ENCODE measurements around the gene ZNF827.

The ZNF827 gene

GRCh38 chr4:145755802-145756201 is 182.8 kb downstream of the ZNF827 start:
- CTCF ChIA-PET, result no interaction called here

GRCh38 chr4:145743641-145744040 is 195.0 kb downstream of the ZNF827 start:
- DNase-seq (ENCODE audit: extremely low spot score), result no peak
- TF ChIP-seq CTBP1 (IDR thresholded peaks at IDR 0.05; ENCODE audit: borderline replicate concordance) (no peak), ARNT (IDR thresholded peaks at IDR 0.05) (no peak), LEF1 (IDR thresholded peaks at IDR 0.05; ENCODE audit: borderline replicate concordance) (no peak), TARDBP (IDR thresholded peaks at IDR 0.05) (no peak), ZNF384 (IDR thresholded peaks at IDR 0.05) (no peak), HDGF (IDR thresholded peaks at IDR 0.05; ENCODE audit: borderline replicate concordance) (no peak), FOXA1 (IDR thresholded peaks at IDR 0.05) (no peak), L3MBTL2 (conservative IDR thresholded peaks at IDR 0.05) (no peak), SUZ12 (IDR thresholded peaks at IDR 0.05) (no peak), BHLHE40 (IDR thresholded peaks at IDR 0.05; ENCODE audit: borderline replicate concordance) (no peak), FOXM1 (IDR thresholded peaks at IDR 0.05; ENCODE audit: borderline replicate concordance) (no peak), SP1 (IDR thresholded peaks at IDR 0.05) (no peak), FOXK2 (IDR thresholded peaks at IDR 0.05) (no peak), ELF4 (IDR thresholded peaks at IDR 0.05) (no peak), NFRKB (IDR thresholded peaks at IDR 0.05) (no peak)
- TF ChIP-seq, protein P1, sequence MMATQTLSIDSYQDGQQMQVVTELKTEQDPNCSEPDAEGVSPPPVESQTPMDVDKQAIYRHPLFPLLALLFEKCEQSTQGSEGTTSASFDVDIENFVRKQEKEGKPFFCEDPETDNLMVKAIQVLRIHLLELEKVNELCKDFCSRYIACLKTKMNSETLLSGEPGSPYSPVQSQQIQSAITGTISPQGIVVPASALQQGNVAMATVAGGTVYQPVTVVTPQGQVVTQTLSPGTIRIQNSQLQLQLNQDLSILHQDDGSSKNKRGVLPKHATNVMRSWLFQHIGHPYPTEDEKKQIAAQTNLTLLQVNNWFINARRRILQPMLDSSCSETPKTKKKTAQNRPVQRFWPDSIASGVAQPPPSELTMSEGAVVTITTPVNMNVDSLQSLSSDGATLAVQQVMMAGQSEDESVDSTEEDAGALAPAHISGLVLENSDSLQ (IDR thresholded peaks at IDR 0.05), result no peak
- CTCF ChIA-PET, result no interaction called here
- POLR2A ChIA-PET, result no interaction called here

More at GRCh38 chr4:145755802-145756201, 182.8 kb downstream of the ZNF827 start:
- no peak for TF ChIP-seq BHLHE40 (IDR thresholded peaks at IDR 0.05; ENCODE audit: borderline replicate concordance)
- no peak for TF ChIP-seq SUZ12 (IDR thresholded peaks at IDR 0.05)
- no peak for TF ChIP-seq ZNF384 (IDR thresholded peaks at IDR 0.05)
- no peak for TF ChIP-seq NFRKB (IDR thresholded peaks at IDR 0.05)
- no peak for TF ChIP-seq FOXM1 (IDR thresholded peaks at IDR 0.05; ENCODE audit: borderline replicate concordance)
- TF ChIP-seq ARNT (IDR thresholded peaks at IDR 0.05), result no peak
- no peak for TF ChIP-seq L3MBTL2 (conservative IDR thresholded peaks at IDR 0.05)
- TF ChIP-seq CTBP1 (IDR thresholded peaks at IDR 0.05; ENCODE audit: borderline replicate concordance), result no peak
- no peak for TF ChIP-seq HDGF (IDR thresholded peaks at IDR 0.05; ENCODE audit: borderline replicate concordance)
- TF ChIP-seq, protein P1 (IDR thresholded peaks at IDR 0.05), result no peak
- TF ChIP-seq TARDBP (IDR thresholded peaks at IDR 0.05), result no peak
- TF ChIP-seq FOXK2 (IDR thresholded peaks at IDR 0.05), result no peak
- TF ChIP-seq SP1 (IDR thresholded peaks at IDR 0.05), result no peak
- TF ChIP-seq FOXA1 (IDR thresholded peaks at IDR 0.05), result no peak
- TF ChIP-seq ELF4 (IDR thresholded peaks at IDR 0.05), result no peak
- no peak for TF ChIP-seq LEF1 (IDR thresholded peaks at IDR 0.05; ENCODE audit: borderline replicate concordance)
- no peak for DNase-seq (ENCODE audit: extremely low spot score)
- POLR2A ChIA-PET, result no interaction called here

- DNase-seq (ENCODE audit: extremely low spot score), result no peak
- CTCF ChIA-PET, result no interaction called here
- POLR2A ChIA-PET, result no interaction called here
These were observed 197.8 kb downstream of the ZNF827 start for GRCh38 chr4:145740806-145741205.

GRCh38 chr4:145739845-145740244 is 198.8 kb downstream of the ZNF827 start:
- POLR2A ChIA-PET, result no interaction called here
- DNase-seq (ENCODE audit: extremely low spot score), result no peak
- CTCF ChIA-PET, result no interaction called here
- TF ChIP-seq LEF1 (IDR thresholded peaks at IDR 0.05; ENCODE audit: borderline replicate concordance) (no peak), ZNF384 (IDR thresholded peaks at IDR 0.05) (no peak), HDGF (IDR thresholded peaks at IDR 0.05; ENCODE audit: borderline replicate concordance) (no peak), L3MBTL2 (conservative IDR thresholded peaks at IDR 0.05) (no peak), TARDBP (IDR thresholded peaks at IDR 0.05) (no peak), CTBP1 (IDR thresholded peaks at IDR 0.05; ENCODE audit: borderline replicate concordance) (no peak), BHLHE40 (IDR thresholded peaks at IDR 0.05; ENCODE audit: borderline replicate concordance) (no peak), SP1 (IDR thresholded peaks at IDR 0.05) (no peak), FOXK2 (IDR thresholded peaks at IDR 0.05) (no peak), SUZ12 (IDR thresholded peaks at IDR 0.05) (no peak), FOXM1 (IDR thresholded peaks at IDR 0.05; ENCODE audit: borderline replicate concordance) (no peak), NFRKB (IDR thresholded peaks at IDR 0.05) (no peak)
- TF ChIP-seq, protein P1 (IDR thresholded peaks at IDR 0.05), result no peak

More at GRCh38 chr4:145740806-145741205, 197.8 kb downstream of the ZNF827 start:
- TF ChIP-seq ZNF384 (IDR thresholded peaks at IDR 0.05), result no peak
- TF ChIP-seq SP1 (IDR thresholded peaks at IDR 0.05), result no peak
- no peak for TF ChIP-seq ELF4 (IDR thresholded peaks at IDR 0.05)
- no peak for TF ChIP-seq SUZ12 (IDR thresholded peaks at IDR 0.05)
- TF ChIP-seq FOXA1 (IDR thresholded peaks at IDR 0.05), result no peak

DNA sequence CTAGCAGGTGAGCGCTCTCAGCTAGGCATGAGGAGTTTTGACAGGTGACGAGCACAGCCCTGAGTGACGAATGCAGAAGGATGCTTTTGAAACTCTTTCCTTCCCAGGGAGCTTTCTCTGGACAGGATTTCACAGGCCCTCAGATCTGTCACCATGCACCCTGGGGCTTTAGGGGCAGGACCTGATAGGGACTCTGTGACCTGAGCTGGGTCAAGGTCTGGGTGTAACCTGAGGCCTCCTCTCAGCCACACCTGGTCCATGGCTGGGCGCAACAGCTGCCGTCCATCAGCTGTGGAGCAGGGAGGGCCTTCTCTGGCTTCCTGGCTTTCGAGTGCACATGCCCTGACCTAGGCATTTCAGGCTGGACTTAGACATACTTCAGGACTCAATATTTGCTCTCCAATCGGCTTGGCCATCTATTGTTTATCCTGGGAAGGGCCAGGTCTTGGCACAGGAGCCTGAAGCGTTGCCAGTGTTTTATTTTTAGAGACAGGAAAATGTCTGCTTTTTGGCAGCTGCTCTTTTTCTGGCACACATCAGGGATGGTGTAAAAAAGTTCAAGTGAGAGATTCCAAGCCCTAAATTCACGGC is 202.3 kb downstream of the ZNF827 start:
- POLR2A ChIA-PET, result no interaction called here
- DNase-seq (ENCODE audit: extremely low spot score), result no peak
- TF ChIP-seq CTBP1 (IDR thresholded peaks at IDR 0.05; ENCODE audit: borderline replicate concordance) (no peak), ARNT (IDR thresholded peaks at IDR 0.05) (no peak), ZNF384 (IDR thresholded peaks at IDR 0.05) (no peak), TARDBP (IDR thresholded peaks at IDR 0.05) (no peak), FOXA1 (IDR thresholded peaks at IDR 0.05) (no peak), FOXM1 (IDR thresholded peaks at IDR 0.05; ENCODE audit: borderline replicate concordance) (no peak), SP1 (IDR thresholded peaks at IDR 0.05) (no peak), FOXK2 (IDR thresholded peaks at IDR 0.05) (no peak), HDGF (IDR thresholded peaks at IDR 0.05; ENCODE audit: borderline replicate concordance) (no peak)
- TF ChIP-seq, protein P1 (IDR thresholded peaks at IDR 0.05), result no peak
- CTCF ChIA-PET, result interaction anchor here (0.6 kb wide), 1 partner anchor 114 kb away, joined by 3 read pairs; no protein-coding TSS in a partner anchor

Measured in HEK293T (cell line).